GM21825 (cell line): ENCODE data around the gene LBX2.
"Not testable (repeated sequence)": the region's sequence is repeated elsewhere in the genome, so short reads cannot be mapped to it uniquely, and the experiment has no call there.

Experiments
- ATAC-seq: cut with Tn5 transposase; IDR thresholded peaks from one replicate; pipeline ENCODE4 v1.9.1; 2021; ENCODE audit warnings: mild to moderate bottlenecking, moderate library complexity; ENCODE audit not compliant: unreplicated experiment

LBX2 gene

GRCh38 chr2:74486141-74486540 lies 13.3 kb downstream of the LBX2 start:
- ATAC-seq, result no peak

DNA sequence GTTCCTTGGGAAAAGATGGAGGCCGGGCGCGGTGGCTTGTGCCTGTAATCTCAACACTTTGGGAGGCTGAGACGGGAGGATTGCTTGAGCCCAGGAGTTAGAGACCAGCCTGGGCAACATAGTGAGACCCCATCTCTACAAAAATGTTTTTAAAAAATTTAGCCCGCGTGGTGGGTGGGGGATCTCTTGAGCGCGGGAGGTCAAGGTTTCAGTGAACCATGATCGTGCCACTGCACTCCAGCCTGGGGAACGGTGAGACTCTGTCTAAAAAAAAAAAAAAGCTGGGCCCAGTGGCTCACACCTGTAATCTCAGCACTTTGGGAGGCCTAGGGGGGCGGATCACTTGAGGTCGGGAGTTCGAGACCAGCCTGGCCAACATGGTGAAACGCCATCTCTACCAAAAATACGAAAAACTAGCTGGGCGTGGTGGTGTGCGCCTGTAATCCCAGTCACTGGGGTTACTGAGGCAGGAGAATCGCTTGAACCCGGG lies 15.7 kb downstream of the LBX2 start:
- ATAC-seq, result not testable (repeated sequence)

DNA sequence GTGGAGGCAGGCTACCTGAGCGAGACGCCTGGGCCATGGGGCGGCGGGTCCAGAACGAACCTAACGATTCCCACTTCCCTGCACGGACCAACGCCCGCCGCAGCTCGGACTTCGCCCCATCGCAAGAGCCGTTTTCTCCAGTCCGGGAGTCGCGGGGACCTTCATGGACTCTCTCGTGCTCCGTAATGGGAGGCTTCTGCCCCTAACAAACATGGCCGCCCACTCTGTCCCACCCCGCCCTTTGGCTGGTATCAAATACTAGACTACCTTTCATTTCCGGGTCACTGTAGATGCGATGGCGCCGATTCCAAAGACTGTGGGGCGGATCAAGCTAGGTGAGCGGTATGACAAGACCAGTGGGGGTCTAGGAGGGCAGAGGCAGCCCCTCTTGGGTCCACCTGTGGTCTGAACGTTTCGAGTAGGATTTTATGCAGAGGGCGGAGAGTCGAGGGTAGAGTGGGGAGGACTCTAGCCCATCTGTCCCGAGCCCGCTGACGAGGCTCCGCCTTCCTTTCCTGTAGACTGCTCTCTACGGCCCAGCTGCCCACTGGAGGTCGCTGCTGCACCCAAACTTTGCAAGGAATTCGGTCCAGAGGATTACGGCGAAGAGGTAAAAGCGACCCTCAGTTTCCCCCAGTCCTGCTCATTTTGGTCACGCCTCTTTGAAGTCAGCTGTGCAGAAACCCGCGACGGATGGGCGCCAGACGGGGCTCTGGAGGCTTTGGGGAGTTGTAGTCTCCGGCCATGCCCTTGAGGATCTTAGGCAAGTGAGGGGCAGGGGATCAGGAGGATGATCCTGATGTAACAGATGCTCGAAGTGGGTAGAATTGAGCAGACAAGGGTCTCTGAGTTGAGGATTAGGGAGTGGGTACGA lies 16.4 kb downstream of the LBX2 start, which contains the start of the genes CCDC142 and TTC31:
Gene CCDC142, minus strand, starts transcription at position 198 of the 874 bp plus-strand sequence. Its CDS starts 161 bp downstream, at position 37.
Gene TTC31, plus strand, starts transcription at position 281 of the 874 bp plus-strand sequence. Its CDS starts 15 bp downstream, at position 296.
- ATAC-seq, result peak; percentile 87

- peak; percentile 39 for ATAC-seq
These were observed 17.2 kb downstream of the LBX2 start for GRCh38 chr2:74481961-74482800.

DNA sequence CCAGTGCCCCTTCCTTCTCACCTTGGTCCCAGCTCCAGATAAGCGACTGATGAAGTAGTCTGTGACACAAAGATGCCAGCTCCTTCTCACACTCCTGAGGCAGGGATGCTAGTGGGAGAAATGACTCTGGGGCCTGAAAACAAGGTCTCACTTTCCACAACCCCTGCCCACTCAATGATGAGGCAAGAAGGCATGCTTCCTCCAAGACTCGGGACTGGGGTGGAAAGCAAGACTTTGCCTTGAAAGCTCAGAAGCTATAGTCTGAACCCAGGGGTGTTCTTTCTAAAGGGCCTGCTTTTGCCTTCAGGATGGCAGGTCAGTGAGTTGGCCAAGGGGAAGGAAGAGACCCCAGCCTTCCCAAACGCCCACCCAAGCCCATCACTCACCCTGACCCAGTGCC lies 18.0 kb downstream of the LBX2 start:
- ATAC-seq, result no peak

DNA sequence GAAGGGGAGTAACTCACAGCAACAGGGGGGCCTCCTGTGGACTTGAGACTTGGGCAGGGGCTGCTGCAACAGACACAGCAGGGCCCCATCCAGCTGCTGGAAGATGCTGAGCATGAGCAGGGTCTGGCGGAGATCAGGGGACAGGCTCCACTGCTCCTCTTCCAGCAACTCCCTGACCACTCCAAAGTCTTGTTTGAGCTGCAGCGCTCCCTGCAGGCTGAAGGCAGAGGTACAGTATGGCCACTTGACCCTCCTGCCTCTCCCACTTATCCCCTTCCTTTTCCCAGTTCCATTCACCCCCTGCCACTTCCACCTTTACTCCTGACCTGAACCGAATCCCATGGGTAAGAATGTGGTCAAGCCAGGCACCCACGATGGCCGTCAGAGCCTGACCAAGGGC lies 24.5 kb downstream of the LBX2 start:
- ATAC-seq, result no peak

GRCh38 chr2:74474481-74474880 lies 24.9 kb downstream of the LBX2 start:
- no peak for ATAC-seq

DNA sequence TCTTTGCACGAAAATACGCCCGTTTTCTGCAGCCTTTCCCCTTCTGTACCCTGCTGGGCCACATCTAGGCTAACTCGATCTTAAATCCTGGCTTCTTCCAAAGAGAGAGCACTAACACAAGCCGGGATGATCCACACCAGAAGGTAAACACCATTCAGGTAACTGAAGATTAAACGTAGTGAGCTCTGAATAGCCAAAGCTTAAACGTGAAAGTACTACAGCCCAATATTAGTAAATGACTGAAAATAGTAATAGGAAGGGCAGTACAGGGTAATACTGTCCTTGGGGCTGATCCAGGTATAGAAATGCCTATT lies 26.5 kb downstream of the LBX2 start:
- no peak for ATAC-seq

- peak; percentile 84 for ATAC-seq
These were observed 27.1 kb downstream of the LBX2 start, which contains the start of gene MRPL53 for GRCh38 chr2:74472086-74472944. Gene MRPL53, minus strand, starts transcription at chr2:74472680. Its CDS starts 20 bp downstream, at chr2:74472660.

GRCh38 chr2:74471332-74472065 lies 27.9 kb downstream of the LBX2 start:
- ATAC-seq, result no peak

- not testable (repeated sequence) for ATAC-seq
These were observed 28.7 kb downstream of the LBX2 start for GRCh38 chr2:74470742-74471141.

DNA sequence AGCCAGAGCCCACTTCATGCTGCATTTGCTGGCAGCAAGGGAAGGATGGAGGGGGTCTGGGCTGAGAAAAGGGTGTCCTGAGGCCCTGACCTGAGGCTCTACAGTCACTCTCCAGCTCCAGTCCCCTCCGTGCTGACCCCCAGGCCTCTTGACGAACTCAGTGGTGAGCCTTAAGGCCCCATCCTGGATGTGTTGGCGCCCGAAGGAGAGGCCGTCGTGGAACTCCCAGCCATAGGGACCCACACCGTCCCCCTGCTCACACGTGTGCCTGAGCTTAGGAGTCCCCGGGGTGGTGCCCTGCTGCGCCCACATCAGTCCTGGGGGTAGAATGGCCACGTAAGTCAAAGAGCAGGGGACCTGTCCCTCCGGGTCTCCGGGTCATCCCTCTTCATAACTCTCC lies 35.0 kb downstream of the LBX2 start:
- ATAC-seq, result no peak

DNA sequence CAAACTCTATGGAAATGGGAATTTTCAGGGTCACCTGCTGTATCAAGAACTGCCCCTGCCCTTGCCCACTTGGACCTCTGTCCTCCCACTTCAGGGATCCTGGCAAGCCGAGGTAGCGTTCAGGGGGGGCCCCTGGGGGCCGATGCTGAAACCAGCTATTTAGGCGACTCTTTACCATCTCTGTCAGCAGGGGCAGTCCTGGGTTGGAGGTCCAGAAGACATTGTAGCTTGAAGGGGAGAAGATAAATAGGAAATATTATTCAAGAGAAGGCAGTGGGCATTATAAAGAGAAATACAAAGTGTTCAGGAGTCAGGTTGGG lies 36.7 kb downstream of the LBX2 start:
- no peak for ATAC-seq

GRCh38 chr2:74462054-74462785 lies 37.2 kb downstream of the LBX2 start:
- no peak for ATAC-seq

DNA sequence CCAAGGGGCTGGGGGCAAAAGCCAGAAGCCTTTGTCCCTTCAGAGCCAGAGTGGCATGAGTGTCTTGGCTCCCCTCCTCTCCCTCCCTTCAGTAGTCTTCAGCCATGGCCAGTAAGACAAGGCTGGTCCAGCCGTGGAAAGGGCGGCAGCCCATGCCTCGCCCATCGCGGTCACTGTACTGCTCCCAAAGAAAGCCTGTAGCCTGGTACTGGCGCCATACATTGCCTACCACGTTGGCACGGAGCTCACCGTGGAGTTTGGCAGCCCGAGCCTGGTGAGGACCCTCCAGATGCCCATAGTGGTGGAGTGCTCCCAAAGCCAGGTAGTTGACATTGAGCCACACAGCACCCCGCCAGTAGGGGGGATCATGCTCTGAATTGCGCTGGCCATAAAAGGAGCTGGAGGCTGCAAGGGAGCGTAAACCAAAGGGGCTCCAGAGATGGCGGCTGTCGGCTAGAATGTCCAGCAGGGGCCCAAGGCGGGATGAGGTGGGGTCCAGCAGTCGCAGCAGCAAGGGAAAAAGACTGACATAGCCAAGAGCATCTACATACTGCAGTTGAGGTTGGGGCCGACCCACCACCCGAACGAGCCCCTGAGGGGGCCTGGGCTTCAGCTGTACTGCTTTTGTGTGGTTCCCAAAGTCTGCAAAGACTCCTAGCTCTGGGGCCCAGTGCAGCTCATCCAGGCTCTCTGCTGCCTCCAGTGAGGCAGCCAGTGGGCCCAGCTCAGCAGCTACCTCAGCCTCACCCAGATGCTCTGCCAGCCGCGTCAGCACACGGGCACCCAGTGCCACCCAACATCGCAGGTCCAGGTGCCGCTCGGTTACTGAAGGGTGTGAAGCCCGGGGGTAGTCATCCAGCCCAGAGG lies 38.0 kb downstream of the LBX2 start:
- no peak for ATAC-seq

DNA sequence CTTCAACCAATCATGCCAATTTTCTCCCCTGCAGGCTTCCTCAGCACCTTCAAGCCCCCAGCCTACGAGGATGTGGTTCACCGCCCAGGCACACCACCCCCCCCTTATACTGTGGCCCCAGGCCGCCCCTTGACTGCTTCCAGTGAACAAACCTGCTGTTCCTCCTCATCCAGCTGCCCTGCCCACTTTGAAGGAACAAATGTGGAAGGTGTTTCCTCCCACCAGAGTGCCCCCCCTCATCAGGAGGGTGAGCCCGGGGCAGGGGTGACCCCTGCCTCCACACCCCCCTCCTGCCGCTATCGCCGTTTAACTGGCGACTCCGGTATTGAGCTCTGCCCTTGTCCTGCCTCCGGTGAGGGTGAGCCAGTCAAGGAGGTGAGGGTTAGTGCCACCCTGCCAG lies 39.2 kb downstream of the LBX2 start:
- ATAC-seq, result not testable (repeated sequence)

DNA sequence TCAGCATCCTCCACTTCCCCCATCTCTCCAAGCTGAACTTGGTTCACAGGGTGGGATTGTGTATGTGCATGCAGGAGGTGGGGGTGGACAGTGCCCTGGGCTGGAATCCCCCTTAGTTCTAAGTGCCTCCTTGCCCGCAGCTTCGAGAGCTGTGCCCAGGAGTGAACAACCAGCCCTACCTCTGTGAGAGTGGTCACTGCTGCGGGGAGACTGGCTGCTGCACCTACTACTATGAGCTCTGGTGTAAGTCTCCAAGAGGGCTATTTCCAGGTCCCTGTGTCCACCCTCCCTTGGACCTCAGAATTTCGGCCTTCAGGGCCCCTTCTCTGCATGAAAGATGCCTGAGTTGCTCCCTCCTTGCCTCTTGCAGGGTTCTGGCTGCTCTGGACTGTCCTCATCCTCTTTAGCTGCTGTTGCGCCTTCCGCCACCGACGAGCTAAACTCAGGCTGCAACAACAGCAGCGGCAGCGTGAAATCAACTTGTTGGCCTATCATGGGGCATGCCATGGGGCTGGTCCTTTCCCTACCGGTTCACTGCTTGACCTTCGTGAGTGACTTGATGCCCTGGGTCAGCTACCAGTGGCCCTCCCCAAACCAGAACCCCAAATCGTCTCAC lies 39.8 kb downstream of the LBX2 start:
- not testable (repeated sequence) for ATAC-seq

- ATAC-seq, result no peak
These were observed 40.5 kb downstream of the LBX2 start for GRCh38 chr2:74458938-74459363.
